Activated B cell treated with CpG ODN at 0.5 μM for 24 hours (primary cell): ENCODE measurements around the gene NOTCH4. TPM values are rescaled to one million over a fixed set of nuclear protein-coding genes. Genes with fewer than 3 reads are reported as not detected.
"Not testable (repeated sequence)": the region's sequence is repeated elsewhere in the genome, so short reads cannot be mapped to it uniquely, and the experiment has no call there.

ENCODE experiments used
- ATAC-seq: fragments of 200-7000 bp; cut with Tn5 transposase; one replicate; pipeline ENCODE4 v1.10.0; 2021; ENCODE audit warnings: low read depth, mild to moderate bottlenecking, moderate library complexity
- CTCF ChIA-PET: fragments of 350-600 bp; sonication (Branson Sonifier 250); formaldehyde crosslinking; loops from one replicate; lab custom pipeline; 2021; ENCODE audit warnings: antibody characterized with exemption; lab: Charles Lee
- POLR2A ChIA-PET: fragments of 350-600 bp; sonication (Branson Sonifier 250); formaldehyde crosslinking; loops from one replicate; lab custom pipeline; 2021; ENCODE audit warnings: antibody characterized with exemption; lab: Charles Lee
- DNase-seq: peaks from one replicate; pipeline ENCODE4 v3.0.0; 2022
- H3K27ac Mint-ChIP-seq: one replicate; pipeline ENCODE4 v1.8.0; 2020; ENCODE audit warnings: mixed read lengths
- H3K27me3 Mint-ChIP-seq: one replicate; pipeline ENCODE4 v1.8.0; 2021; ENCODE audit warnings: mixed read lengths
- H3K36me3 Mint-ChIP-seq: one replicate; pipeline ENCODE4 v1.8.0; 2021; ENCODE audit warnings: low read depth, mixed read lengths
- H3K4me1 Mint-ChIP-seq: one replicate; pipeline ENCODE4 v1.8.0; 2021; ENCODE audit warnings: mixed read lengths
- H3K4me3 Mint-ChIP-seq: one replicate; pipeline ENCODE4 v1.8.0; 2020; ENCODE audit warnings: mild to moderate bottlenecking, mixed read lengths
- H3K9me3 Mint-ChIP-seq: one replicate; pipeline ENCODE4 v1.8.0; 2020; ENCODE audit warnings: mixed read lengths
- intact Hi-C: fragments of 100-400 bp; cut with micrococcal nuclease; formaldehyde crosslinking; loops from one replicate; pipeline ENCODE4 v1.15.1; 2024
- total RNA-seq: library from RNA; stranded (reverse); gene quantifications from 2 replicates; pipeline ENCODE4 v1.2.3, GENCODE V29; 2022
- TF ChIP-seq, protein P1 (sequence below): fragments of 200-600 bp; IDR thresholded peaks from one replicate; pipeline ENCODE4 v1.8.0; 2022; ENCODE audit warnings: antibody characterized with exemption, mild to moderate bottlenecking

The NOTCH4 gene
- total RNA-seq, 1 donor from 2014 or later = 3.3 TPM

DNA sequence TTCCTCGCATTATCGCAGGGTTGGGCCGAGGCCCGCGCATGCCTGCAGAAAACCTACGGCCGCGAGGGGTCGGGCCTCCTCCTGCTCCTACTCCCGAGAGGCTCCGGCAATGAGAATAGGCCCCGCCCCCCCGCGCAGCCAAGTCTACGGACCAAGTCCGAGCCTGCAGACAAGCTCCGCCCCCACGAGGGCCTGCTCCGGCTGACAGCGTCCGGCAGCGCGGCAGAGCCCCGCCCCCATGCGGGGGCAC lies 28.3 kb downstream of the NOTCH4 start:
- H3K4me1 Mint-ChIP-seq = peaks cover 57% of the 10 kb centered on the region
- H3K36me3 Mint-ChIP-seq = peaks cover 25% of the 10 kb centered on the region
- H3K9me3 Mint-ChIP-seq = no peaks in the 10 kb centered on the region
- intact Hi-C loops = loop anchor here (1.0 to 10.0 kb wide), 8 partner anchors 17 to 1397 kb away; partner anchors contain the start of genes ATP6V1G2, DDX39B, HSD17B8 and NFKBIL1
- POLR2A ChIA-PET = interaction anchor here (0.6 to 3.8 kb wide), 29 partner anchors 9 to 1102 kb away, joined by 3 to 69 read pairs (median 4); partner anchors contain the start of genes AGPAT1, ATF6B, CSNK2B and DXO
- CTCF ChIA-PET = interaction anchor here (1.2 to 2.5 kb wide), 6 partner anchors 13 to 77 kb away, joined by 3 to 11 read pairs (median 5); partner anchors contain the start of gene ATF6B
- DNase-seq = peak; percentile 99
- H3K4me3 Mint-ChIP-seq = peak overlapping the region; percentile 99
- ATAC-seq = peak; percentile 83
- H3K27ac Mint-ChIP-seq = peak overlapping the region; percentile 100
- peaks cover 1% of the 10 kb centered on the region for H3K27me3 Mint-ChIP-seq
- TF ChIP-seq, protein P1, sequence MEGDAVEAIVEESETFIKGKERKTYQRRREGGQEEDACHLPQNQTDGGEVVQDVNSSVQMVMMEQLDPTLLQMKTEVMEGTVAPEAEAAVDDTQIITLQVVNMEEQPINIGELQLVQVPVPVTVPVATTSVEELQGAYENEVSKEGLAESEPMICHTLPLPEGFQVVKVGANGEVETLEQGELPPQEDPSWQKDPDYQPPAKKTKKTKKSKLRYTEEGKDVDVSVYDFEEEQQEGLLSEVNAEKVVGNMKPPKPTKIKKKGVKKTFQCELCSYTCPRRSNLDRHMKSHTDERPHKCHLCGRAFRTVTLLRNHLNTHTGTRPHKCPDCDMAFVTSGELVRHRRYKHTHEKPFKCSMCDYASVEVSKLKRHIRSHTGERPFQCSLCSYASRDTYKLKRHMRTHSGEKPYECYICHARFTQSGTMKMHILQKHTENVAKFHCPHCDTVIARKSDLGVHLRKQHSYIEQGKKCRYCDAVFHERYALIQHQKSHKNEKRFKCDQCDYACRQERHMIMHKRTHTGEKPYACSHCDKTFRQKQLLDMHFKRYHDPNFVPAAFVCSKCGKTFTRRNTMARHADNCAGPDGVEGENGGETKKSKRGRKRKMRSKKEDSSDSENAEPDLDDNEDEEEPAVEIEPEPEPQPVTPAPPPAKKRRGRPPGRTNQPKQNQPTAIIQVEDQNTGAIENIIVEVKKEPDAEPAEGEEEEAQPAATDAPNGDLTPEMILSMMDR = no peak

DNA sequence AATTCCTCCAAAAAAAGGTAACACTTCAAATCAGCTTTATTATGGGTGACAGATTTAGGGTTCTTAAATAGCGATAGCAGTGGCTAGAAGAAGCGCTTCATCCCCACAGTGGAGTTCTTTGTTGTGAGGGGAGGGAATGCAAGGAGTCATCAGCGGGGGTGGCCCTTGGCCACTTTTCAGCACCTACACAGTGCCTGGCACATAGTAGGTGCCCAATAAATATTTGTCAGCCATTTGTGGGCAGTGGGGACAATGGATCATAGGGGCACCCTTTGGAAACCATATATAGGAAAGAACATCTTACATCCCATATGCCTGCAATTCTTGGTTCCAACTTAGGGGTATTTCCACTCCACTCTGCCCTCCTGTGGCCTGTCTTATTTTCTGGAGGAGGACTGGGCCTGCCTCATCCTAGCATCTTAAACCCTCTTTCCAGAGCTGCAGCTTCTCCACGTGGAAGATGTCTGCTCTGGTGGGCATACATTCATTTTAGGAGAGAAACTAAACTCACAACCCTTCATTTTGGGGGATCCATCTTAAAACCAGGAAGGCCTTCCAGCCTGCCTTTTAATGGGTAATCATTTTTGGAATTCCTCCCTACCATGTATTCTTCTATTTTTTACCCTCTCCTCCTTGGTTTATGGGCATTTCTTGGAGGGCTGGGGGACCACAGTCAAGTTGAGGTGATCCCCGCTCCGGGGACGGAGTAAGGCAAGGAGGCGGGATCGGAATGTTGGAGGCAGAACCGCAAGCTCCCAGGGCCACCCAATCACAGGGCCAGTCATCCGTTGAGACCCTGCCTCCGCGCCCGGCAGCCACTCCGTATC lies 28.8 kb downstream of the NOTCH4 start:
- Mint-ChIP-seq H3K27me3 (no peaks in the 10 kb centered on the region), H3K36me3 (peaks cover 31% of the 10 kb centered on the region), H3K27ac (peak overlapping the region; percentile 91), H3K4me3 (peak overlapping the region; percentile 99), H3K9me3 (no peaks in the 10 kb centered on the region), H3K4me1 (peaks cover 63% of the 10 kb centered on the region)
- intact Hi-C loops = loop anchor here (1.0 to 10.0 kb wide), 9 partner anchors 17 to 1397 kb away; partner anchors contain the start of genes ATP6V1G2, DDX39B, HLA-DMB and HSD17B8
- POLR2A ChIA-PET = interaction anchor here (0.5 to 3.8 kb wide), 28 partner anchors 8 to 1077 kb away, joined by 3 to 69 read pairs (median 4); partner anchors contain the start of genes AGPAT1, ATF6B, CSNK2B and DXO
- TF ChIP-seq, protein P1 = no peak
- CTCF ChIA-PET = interaction anchor here (1.0 to 2.5 kb wide), 7 partner anchors 13 to 76 kb away, joined by 3 to 11 read pairs (median 4); partner anchors contain the start of gene ATF6B
- DNase-seq = no peak
- no peak for ATAC-seq

DNA sequence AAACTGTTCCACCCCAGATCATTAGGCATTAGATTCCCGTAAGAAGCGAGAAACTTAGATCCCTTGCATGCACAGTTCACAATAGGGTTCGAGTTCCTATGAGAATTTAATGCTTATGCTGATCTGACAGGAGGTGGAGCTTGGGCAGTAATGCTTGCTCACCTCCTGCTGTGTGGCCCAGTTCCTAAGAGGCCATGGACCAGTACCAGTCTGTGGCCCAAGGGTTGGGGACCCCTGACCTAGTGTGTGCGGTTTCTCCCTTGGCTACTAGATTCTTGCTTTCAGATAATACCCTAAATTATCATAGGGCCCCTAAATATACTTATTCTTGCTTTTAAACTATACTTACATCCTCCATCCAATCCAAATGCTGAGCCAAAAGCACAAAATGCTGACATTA lies 29.5 kb downstream of the NOTCH4 start:
- intact Hi-C loops = loop anchor here (2.0 to 10.0 kb wide), 3 partner anchors 650 to 776 kb away; partner anchors contain the start of genes ATP6V1G2, DDX39B, HLA-DMB and NFKBIL1
- POLR2A ChIA-PET = interaction anchor here (0.5 to 3.8 kb wide), 6 partner anchors 16 to 1077 kb away, joined by 3 to 69 read pairs (median 6); partner anchors contain the start of genes AGPAT1, RNF5, RPS18 and VPS52

DNA sequence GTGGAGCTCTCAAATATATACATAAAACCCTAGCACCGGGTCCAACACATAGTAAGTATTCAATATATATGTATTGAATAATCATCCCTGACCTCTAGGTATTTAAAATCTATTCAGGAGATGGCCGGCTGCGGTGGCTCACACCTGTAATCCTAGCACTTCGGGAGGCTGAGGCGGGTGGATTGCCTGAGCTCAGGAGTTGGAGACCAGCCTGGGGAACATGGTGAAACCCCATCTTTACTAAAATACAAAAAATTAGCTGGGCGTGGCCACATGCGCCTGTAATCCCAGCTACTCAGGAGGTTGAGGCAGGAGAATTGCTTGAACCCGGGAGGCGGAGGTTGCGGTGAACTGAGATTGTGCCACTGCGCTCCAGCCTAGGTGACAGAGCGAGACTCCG lies 30.8 kb downstream of the NOTCH4 start:
- not testable (repeated sequence) for H3K27me3 Mint-ChIP-seq, ATAC-seq, DNase-seq, H3K9me3 Mint-ChIP-seq
- Mint-ChIP-seq H3K4me1 (peaks cover 75% of the 10 kb centered on the region), H3K36me3 (peaks cover 43% of the 10 kb centered on the region), H3K4me3 (peak overlapping the region; percentile 91), H3K27ac (peak overlapping the region; percentile 96)
- ChIA-PET POLR2A (interaction anchor here (0.6 to 5.2 kb wide), 18 partner anchors 10 to 1078 kb away, joined by 3 to 102 read pairs (median 5); partner anchors contain the start of genes AGPAT1, ATF6B, DDX39B and DXO), CTCF (interaction anchor here (0.8 to 1.0 kb wide), 4 partner anchors 38 to 661 kb away, joined by 3 to 5 read pairs (median 4); partner anchors contain the start of genes PSMB9 and TAP1)
- intact Hi-C loops = loop anchor here (5.0 to 10.0 kb wide), 2 partner anchors 648 to 749 kb away; partner anchors contain the start of genes ATP6V1G2, DDX39B, HLA-DMB and NFKBIL1

More for the DNA sequence above, 29.5 kb downstream of the NOTCH4 start:
- Mint-ChIP-seq H3K27ac (peak overlapping the region; percentile 91), H3K9me3 (no peaks in the 10 kb centered on the region), H3K4me3 (peak overlapping the region; percentile 71), H3K4me1 (peaks cover 63% of the 10 kb centered on the region), H3K36me3 (peaks cover 31% of the 10 kb centered on the region), H3K27me3 (no peaks in the 10 kb centered on the region)
- no peak for ATAC-seq
- TF ChIP-seq, protein P1 = no peak
- CTCF ChIA-PET = interaction anchor here (1.0 to 2.5 kb wide), 3 partner anchors 16 to 76 kb away, joined by 3 to 11 read pairs (median 6); no protein-coding TSS in a partner anchor
- DNase-seq = no peak

DNA sequence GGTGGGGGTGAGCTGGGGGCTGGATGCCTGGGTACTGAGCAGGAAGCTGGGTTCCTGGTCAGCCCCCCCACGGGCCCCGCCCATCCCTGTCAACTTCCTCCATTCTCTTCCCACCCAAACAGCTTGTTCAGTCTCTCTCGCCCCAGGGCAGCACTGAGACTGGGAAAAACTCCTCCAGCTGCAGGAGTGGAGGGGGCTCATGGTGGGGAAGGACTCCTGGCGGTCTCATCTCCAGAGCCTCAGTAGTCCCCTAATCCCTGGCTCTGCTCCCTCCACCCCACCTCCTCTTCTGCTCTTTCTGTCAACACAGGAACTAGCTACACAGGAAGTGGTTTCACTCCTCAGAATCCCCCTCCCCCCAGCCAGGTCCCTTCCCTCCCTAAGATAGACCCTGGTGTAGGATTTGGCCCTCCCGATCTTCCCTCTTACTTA lies 31.2 kb downstream of the NOTCH4 start, which contains the start of gene GPSM3:
TSS of gene GPSM3 (minus strand) at position 36 of the 432 bp plus-strand sequence. CDS start 130 bp downstream, outside the sequence.
- CTCF ChIA-PET = interaction anchor here (0.8 to 1.0 kb wide), 4 partner anchors 38 to 661 kb away, joined by 3 to 5 read pairs (median 4); partner anchors contain the start of genes PSMB9 and TAP1
- Mint-ChIP-seq H3K9me3 (no peaks in the 10 kb centered on the region), H3K4me1 (peaks cover 80% of the 10 kb centered on the region), H3K4me3 (peak within 1 kb of the TSS; percentile 91), H3K36me3 (peaks cover 47% of the 10 kb centered on the region), H3K27me3 (no peaks in the 10 kb centered on the region), H3K27ac (peak within 1 kb of the TSS; percentile 96)
- ATAC-seq (no peak), DNase-seq (peak; percentile 59)
- intact Hi-C loops = loop anchor here (5.0 to 10.0 kb wide), 2 partner anchors 648 to 750 kb away; partner anchors contain the start of genes ATP6V1G2, DDX39B, HLA-DMB and NFKBIL1
- POLR2A ChIA-PET = interaction anchor here (0.5 to 5.2 kb wide), 21 partner anchors 10 to 1125 kb away, joined by 3 to 102 read pairs (median 4); partner anchors contain the start of genes AGPAT1, ATF6B, DDX39B and DXO
- TF ChIP-seq, protein P1 = no peak
